Measurements from ENCODE around the gene UNC80. TPM values are rescaled to one million over a fixed set of nuclear protein-coding genes. Genes with fewer than 3 reads are reported as not detected.

UNC80 gene
- total RNA-seq, 1 donor from 2014 or later = 0.05 TPM

GRCh38 chr2:209818939-209819338 lies 47.3 kb downstream of the UNC80 start:
- Mint-ChIP-seq H3K27me3 (ENCODE audit: unreplicated experiment) (no peaks in the 10 kb centered on the region), H3K9me3 (ENCODE audit: unreplicated experiment) (no peaks in the 10 kb centered on the region), H3K27ac (ENCODE audit: unreplicated experiment) (no peak overlapping the region), H3K4me1 (ENCODE audit: unreplicated experiment) (peaks cover 15% of the 10 kb centered on the region), H3K4me3 (ENCODE audit: unreplicated experiment) (no peak overlapping the region), H3K36me3 (ENCODE audit: low read depth, unreplicated experiment) (peaks cover 3% of the 10 kb centered on the region)
- TF ChIP-seq CTCF (IDR thresholded peaks at IDR 0.05; ENCODE audit: unreplicated experiment) = no peak
- no peak for DNase-seq (ENCODE audit: low spot score)

GRCh38 chr2:209821806-209822205 lies 50.2 kb downstream of the UNC80 start:
- H3K27ac Mint-ChIP-seq (ENCODE audit: unreplicated experiment) = no peak overlapping the region
- DNase-seq (ENCODE audit: low spot score) = no peak
- no peaks in the 10 kb centered on the region for H3K9me3 Mint-ChIP-seq (ENCODE audit: unreplicated experiment)
- H3K27me3 Mint-ChIP-seq (ENCODE audit: unreplicated experiment) = no peaks in the 10 kb centered on the region
- no peak for TF ChIP-seq CTCF (IDR thresholded peaks at IDR 0.05; ENCODE audit: unreplicated experiment)
- no peak overlapping the region for H3K4me3 Mint-ChIP-seq (ENCODE audit: unreplicated experiment)
- H3K4me1 Mint-ChIP-seq (ENCODE audit: unreplicated experiment) = peaks cover 24% of the 10 kb centered on the region
- H3K36me3 Mint-ChIP-seq (ENCODE audit: low read depth, unreplicated experiment) = peaks cover 3% of the 10 kb centered on the region

GRCh38 chr2:209823484-209823883 lies 51.9 kb downstream of the UNC80 start:
- TF ChIP-seq CTCF (IDR thresholded peaks at IDR 0.05; ENCODE audit: unreplicated experiment) = no peak
- H3K4me3 Mint-ChIP-seq (ENCODE audit: unreplicated experiment) = no peak overlapping the region
- peaks cover 15% of the 10 kb centered on the region for H3K4me1 Mint-ChIP-seq (ENCODE audit: unreplicated experiment)
- H3K9me3 Mint-ChIP-seq (ENCODE audit: unreplicated experiment) = no peaks in the 10 kb centered on the region
- no peaks in the 10 kb centered on the region for H3K27me3 Mint-ChIP-seq (ENCODE audit: unreplicated experiment)
- no peak for DNase-seq (ENCODE audit: low spot score)
- no peak overlapping the region for H3K27ac Mint-ChIP-seq (ENCODE audit: unreplicated experiment)
- H3K36me3 Mint-ChIP-seq (ENCODE audit: low read depth, unreplicated experiment) = peaks cover 3% of the 10 kb centered on the region

- TF ChIP-seq CTCF (IDR thresholded peaks at IDR 0.05; ENCODE audit: unreplicated experiment) = no peak
- H3K27me3 Mint-ChIP-seq (ENCODE audit: unreplicated experiment) = no peaks in the 10 kb centered on the region
- peaks cover 9% of the 10 kb centered on the region for H3K4me1 Mint-ChIP-seq (ENCODE audit: unreplicated experiment)
- H3K27ac Mint-ChIP-seq (ENCODE audit: unreplicated experiment) = no peak overlapping the region
- no peak overlapping the region for H3K4me3 Mint-ChIP-seq (ENCODE audit: unreplicated experiment)
- H3K9me3 Mint-ChIP-seq (ENCODE audit: unreplicated experiment) = no peaks in the 10 kb centered on the region
- H3K36me3 Mint-ChIP-seq (ENCODE audit: low read depth, unreplicated experiment) = peaks cover 3% of the 10 kb centered on the region
- DNase-seq (ENCODE audit: low spot score) = no peak
Measured at GRCh38 chr2:209824391-209824790, 52.8 kb downstream of the UNC80 start.

GRCh38 chr2:209830722-209831465 lies 59.3 kb downstream of the UNC80 start:
- no peaks in the 10 kb centered on the region for H3K9me3 Mint-ChIP-seq (ENCODE audit: unreplicated experiment)
- no peaks in the 10 kb centered on the region for H3K36me3 Mint-ChIP-seq (ENCODE audit: low read depth, unreplicated experiment)
- no peak for TF ChIP-seq CTCF (IDR thresholded peaks at IDR 0.05; ENCODE audit: unreplicated experiment)
- no peak for DNase-seq (ENCODE audit: low spot score)
- no peak overlapping the region for H3K27ac Mint-ChIP-seq (ENCODE audit: unreplicated experiment)
- no peak overlapping the region for H3K4me3 Mint-ChIP-seq (ENCODE audit: unreplicated experiment)
- peaks cover 3% of the 10 kb centered on the region for H3K4me1 Mint-ChIP-seq (ENCODE audit: unreplicated experiment)
- no peaks in the 10 kb centered on the region for H3K27me3 Mint-ChIP-seq (ENCODE audit: unreplicated experiment)
